HepG2 (cell line): Measurements from ENCODE around the gene TEX14. TPM values are rescaled to one million over a fixed set of nuclear protein-coding genes. Genes with fewer than 3 reads are reported as not detected.

ENCODE experiments used
- AGO1 ChIP-seq: fragments of 200-400 bp; formaldehyde crosslinking; IDR thresholded peaks from 2 replicates; pipeline ENCODE4 v1.6.1; 2017; ENCODE audit warnings: mild to moderate bottlenecking, low read depth, low read length, moderate library complexity; ENCODE audit not compliant: poor library complexity, severe bottlenecking
- CBX5 ChIP-seq: sonication (generic); formaldehyde crosslinking; IDR thresholded peaks from 2 replicates; pipeline ENCODE4 v1.4.0; 2020; ENCODE audit warnings: missing genetic modification reagents, borderline replicate concordance
- CENPT ChIP-seq: sonication (generic); formaldehyde crosslinking; IDR thresholded peaks from 2 replicates; pipeline ENCODE4 v1.8.0; 2022; ENCODE audit warnings: low read depth, mild to moderate bottlenecking, moderate library complexity, missing genetic modification reagents
- FIP1L1 ChIP-seq: fragments of 200-400 bp; formaldehyde crosslinking; IDR thresholded peaks from 2 replicates; pipeline ENCODE4 v1.6.1; 2018; ENCODE audit warnings: low read depth, mild to moderate bottlenecking, low read length, moderate library complexity, borderline replicate concordance; ENCODE audit not compliant: insufficient read depth
- KMT2B ChIP-seq: IDR thresholded peaks from 2 replicates; pipeline ENCODE4 v1.6.1; 2016; ENCODE audit warnings: missing genetic modification reagents, missing compliant biosample characterization
- MAFG ChIP-seq: sonication (generic); formaldehyde crosslinking; IDR thresholded peaks from 2 replicates; pipeline ENCODE4 v1.5.1; 2020; ENCODE audit warnings: mild to moderate bottlenecking, missing genetic modification reagents
- RFX5 ChIP-seq: IDR thresholded peaks from 2 replicates; pipeline ENCODE4 v1.6.1; 2011; ENCODE audit warnings: low read depth, low read length, improper control_type of control experiment
- TP53 ChIP-seq: sonication (generic); formaldehyde crosslinking; conservative IDR thresholded peaks from 2 replicates; pipeline ENCODE4 v1.4.0; 2020; ENCODE audit warnings: missing genetic modification reagents
- ZFYVE20 ChIP-seq: sonication (generic); formaldehyde crosslinking; IDR thresholded peaks from 2 replicates; pipeline ENCODE4 v1.8.0; 2023; ENCODE audit warnings: low read depth, mild to moderate bottlenecking, moderate library complexity, missing genetic modification reagents, borderline replicate concordance
- ZNF253 ChIP-seq: sonication (generic); formaldehyde crosslinking; IDR thresholded peaks from 2 replicates; pipeline ENCODE4 v1.8.0; 2022; ENCODE audit warnings: mild to moderate bottlenecking, missing genetic modification reagents, borderline replicate concordance
- ZNF34 ChIP-seq: sonication (generic); formaldehyde crosslinking; IDR thresholded peaks from 2 replicates; pipeline ENCODE4 v1.4.0; 2020; ENCODE audit warnings: mild to moderate bottlenecking, missing genetic modification reagents, borderline replicate concordance
- ZNF775 ChIP-seq: sonication (generic); formaldehyde crosslinking; IDR thresholded peaks from 2 replicates; pipeline ENCODE4 v1.4.0; 2020; ENCODE audit warnings: missing genetic modification reagents, mild to moderate bottlenecking, moderate library complexity, borderline replicate concordance
- ZNF792 ChIP-seq: IDR thresholded peaks from 2 replicates; pipeline ENCODE4 v1.6.1; 2016
- polyA plus RNA-seq, 8 experiments: library from polyadenylated mRNA; depleted of rRNA in 3 of 8; stranded (reverse) in 7 of 8; unstranded in 1 of 8; fragments of >200 nt; fragmentation: Illumina TruSeq in 4 of 8; extraction: Trizol in 4 of 8; gene quantifications; 2 replicates each; pipeline versions ENCODE4 v1.2.1 to v1.2.3, GENCODE V29; 2011 to 2016; ENCODE audit warnings: low read depth in 4 of 8, missing spikeins in 1 of 8, mixed read lengths in 1 of 8; ENCODE audit not compliant: insufficient read depth in 1 of 8
- total RNA-seq, 5 experiments: library from RNA; depleted of rRNA; stranded (reverse); fragments of >200 nt; fragmentation: Illumina TruSeq; extraction: Trizol; gene quantifications; 2 replicates each; pipeline ENCODE4 v1.2.3, GENCODE V29; 2016; ENCODE audit warnings: low read depth in 1 of 5
- TF ChIP-seq, protein P1 (sequence below): IDR thresholded peaks from 2 replicates; pipeline ENCODE4 v1.6.1; 2012; ENCODE audit warnings: low read length, improper control_type of control experiment
- TF ChIP-seq, protein P2 (sequence below): sonication (generic); formaldehyde crosslinking; IDR thresholded peaks from 2 replicates; pipeline ENCODE4 v1.5.0; 2020; ENCODE audit warnings: mild to moderate bottlenecking, low read depth, missing genetic modification reagents, borderline replicate concordance
- TF ChIP-seq, protein P3 (sequence below): sonication (generic); formaldehyde crosslinking; IDR thresholded peaks from 2 replicates; pipeline ENCODE4 v1.4.0; 2020; ENCODE audit warnings: missing genetic modification reagents
- TF ChIP-seq, protein P4 (sequence below): sonication (generic); formaldehyde crosslinking; IDR thresholded peaks from 2 replicates; pipeline ENCODE4 v1.9.0; 2021; ENCODE audit warnings: missing genetic modification reagents, borderline replicate concordance
- TF ChIP-seq, protein P5 (sequence below): sonication (generic); formaldehyde crosslinking; IDR thresholded peaks from 2 replicates; pipeline ENCODE4 v1.5.1; 2020; ENCODE audit warnings: missing genetic modification reagents, mild to moderate bottlenecking, borderline replicate concordance
- TF ChIP-seq, protein P6 (sequence below): sonication (generic); formaldehyde crosslinking; IDR thresholded peaks from 2 replicates; pipeline ENCODE4 v1.8.0; 2022; ENCODE audit warnings: missing genetic modification reagents, low read depth, mild to moderate bottlenecking, borderline replicate concordance

TEX14 gene
- total and polyA plus RNA-seq, 2 of the 13 experiments (the other 11 are each of a cell fraction or from before 2014, with no cell fraction given): 0.04 to 0.07 TPM

DNA sequence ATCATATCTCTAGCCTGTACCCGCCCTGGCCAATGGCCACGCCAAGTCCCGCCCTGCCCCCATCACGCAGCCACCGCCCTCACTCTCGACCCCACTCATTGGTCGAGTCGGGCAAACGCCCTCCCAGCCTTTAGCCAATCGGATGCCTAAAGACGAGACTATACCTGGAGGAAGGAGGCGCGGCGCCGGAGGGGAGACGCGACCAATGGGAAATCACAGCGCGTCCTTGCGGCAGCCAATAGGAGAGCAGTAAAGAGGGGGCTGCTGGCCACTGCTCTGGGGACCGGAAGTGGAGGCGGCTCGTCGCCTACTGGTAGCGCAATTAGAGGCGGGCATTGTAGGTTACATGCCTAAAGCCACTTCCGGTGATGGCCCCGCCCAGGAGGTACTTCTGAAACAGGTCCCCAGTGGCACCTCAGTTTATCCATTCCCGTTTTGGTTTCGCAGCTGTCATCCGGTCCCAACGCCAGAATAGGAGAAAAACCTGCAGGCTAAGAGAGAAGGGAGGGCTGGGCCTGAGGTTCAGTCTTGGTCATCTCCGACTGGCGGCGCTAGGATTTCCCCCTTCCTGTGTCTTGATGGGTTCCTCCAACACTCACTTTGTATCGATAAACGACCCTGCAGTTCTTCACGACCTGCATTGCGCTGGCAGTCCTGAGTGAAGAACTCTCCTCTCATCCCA is 173.8 kb downstream of the TEX14 start (continued):
- TF ChIP-seq, protein P1, sequence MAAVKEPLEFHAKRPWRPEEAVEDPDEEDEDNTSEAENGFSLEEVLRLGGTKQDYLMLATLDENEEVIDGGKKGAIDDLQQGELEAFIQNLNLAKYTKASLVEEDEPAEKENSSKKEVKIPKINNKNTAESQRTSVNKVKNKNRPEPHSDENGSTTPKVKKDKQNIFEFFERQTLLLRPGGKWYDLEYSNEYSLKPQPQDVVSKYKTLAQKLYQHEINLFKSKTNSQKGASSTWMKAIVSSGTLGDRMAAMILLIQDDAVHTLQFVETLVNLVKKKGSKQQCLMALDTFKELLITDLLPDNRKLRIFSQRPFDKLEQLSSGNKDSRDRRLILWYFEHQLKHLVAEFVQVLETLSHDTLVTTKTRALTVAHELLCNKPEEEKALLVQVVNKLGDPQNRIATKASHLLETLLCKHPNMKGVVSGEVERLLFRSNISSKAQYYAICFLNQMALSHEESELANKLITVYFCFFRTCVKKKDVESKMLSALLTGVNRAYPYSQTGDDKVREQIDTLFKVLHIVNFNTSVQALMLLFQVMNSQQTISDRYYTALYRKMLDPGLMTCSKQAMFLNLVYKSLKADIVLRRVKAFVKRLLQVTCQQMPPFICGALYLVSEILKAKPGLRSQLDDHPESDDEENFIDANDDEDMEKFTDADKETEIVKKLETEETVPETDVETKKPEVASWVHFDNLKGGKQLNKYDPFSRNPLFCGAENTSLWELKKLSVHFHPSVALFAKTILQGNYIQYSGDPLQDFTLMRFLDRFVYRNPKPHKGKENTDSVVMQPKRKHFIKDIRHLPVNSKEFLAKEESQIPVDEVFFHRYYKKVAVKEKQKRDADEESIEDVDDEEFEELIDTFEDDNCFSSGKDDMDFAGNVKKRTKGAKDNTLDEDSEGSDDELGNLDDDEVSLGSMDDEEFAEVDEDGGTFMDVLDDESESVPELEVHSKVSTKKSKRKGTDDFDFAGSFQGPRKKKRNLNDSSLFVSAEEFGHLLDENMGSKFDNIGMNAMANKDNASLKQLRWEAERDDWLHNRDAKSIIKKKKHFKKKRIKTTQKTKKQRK: peak; percentile 60; the same call in 1 of the 2 replicates
- TF ChIP-seq AGO1: peak; percentile 17
- TF ChIP-seq, protein P2, sequence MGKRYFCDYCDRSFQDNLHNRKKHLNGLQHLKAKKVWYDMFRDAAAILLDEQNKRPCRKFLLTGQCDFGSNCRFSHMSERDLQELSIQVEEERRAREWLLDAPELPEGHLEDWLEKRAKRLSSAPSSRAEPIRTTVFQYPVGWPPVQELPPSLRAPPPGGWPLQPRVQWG (CRISPR knock-in tag): no peak
- TF ChIP-seq, protein P3, sequence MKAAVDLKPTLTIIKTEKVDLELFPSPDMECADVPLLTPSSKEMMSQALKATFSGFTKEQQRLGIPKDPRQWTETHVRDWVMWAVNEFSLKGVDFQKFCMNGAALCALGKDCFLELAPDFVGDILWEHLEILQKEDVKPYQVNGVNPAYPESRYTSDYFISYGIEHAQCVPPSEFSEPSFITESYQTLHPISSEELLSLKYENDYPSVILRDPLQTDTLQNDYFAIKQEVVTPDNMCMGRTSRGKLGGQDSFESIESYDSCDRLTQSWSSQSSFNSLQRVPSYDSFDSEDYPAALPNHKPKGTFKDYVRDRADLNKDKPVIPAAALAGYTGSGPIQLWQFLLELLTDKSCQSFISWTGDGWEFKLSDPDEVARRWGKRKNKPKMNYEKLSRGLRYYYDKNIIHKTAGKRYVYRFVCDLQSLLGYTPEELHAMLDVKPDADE (CRISPR knock-in tag): no peak
- peak; percentile 57; the same call in 1 of the 2 replicates for TF ChIP-seq KMT2B
- TF ChIP-seq RFX5: peak; percentile 80
- TF ChIP-seq ZNF775 (CRISPR knock-in tag): no peak
- no peak for TF ChIP-seq TP53 (CRISPR knock-in tag)
- TF ChIP-seq, protein P4, sequence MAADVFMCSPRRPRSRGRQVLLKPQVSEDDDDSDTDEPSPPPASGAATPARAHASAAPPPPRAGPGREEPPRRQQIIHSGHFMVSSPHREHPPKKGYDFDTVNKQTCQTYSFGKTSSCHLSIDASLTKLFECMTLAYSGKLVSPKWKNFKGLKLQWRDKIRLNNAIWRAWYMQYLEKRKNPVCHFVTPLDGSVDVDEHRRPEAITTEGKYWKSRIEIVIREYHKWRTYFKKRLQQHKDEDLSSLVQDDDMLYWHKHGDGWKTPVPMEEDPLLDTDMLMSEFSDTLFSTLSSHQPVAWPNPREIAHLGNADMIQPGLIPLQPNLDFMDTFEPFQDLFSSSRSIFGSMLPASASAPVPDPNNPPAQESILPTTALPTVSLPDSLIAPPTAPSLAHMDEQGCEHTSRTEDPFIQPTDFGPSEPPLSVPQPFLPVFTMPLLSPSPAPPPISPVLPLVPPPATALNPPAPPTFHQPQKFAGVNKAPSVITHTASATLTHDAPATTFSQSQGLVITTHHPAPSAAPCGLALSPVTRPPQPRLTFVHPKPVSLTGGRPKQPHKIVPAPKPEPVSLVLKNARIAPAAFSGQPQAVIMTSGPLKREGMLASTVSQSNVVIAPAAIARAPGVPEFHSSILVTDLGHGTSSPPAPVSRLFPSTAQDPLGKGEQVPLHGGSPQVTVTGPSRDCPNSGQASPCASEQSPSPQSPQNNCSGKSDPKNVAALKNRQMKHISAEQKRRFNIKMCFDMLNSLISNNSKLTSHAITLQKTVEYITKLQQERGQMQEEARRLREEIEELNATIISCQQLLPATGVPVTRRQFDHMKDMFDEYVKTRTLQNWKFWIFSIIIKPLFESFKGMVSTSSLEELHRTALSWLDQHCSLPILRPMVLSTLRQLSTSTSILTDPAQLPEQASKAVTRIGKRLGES (CRISPR knock-in tag): no peak
- TF ChIP-seq, protein P5, sequence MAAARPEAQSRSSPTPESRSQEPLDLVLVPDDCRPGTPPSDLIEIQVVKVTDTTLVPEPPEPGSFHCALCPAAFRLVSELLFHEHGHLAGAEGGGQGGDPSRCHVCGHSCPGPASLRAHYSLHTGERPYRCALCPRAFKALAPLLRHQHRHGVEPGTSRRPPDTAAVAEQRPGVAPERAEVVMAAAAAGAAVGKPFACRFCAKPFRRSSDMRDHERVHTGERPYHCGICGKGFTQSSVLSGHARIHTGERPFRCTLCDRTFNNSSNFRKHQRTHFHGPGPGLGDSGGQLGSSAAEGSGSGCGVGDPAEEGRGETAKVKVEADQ (CRISPR knock-in tag): no peak
- 0 out of 2 replicates have a peak, but pooled peaks have one; percentile 27 for TF ChIP-seq ZNF34 (CRISPR knock-in tag)
- TF ChIP-seq MAFG: no peak
- no peak for TF ChIP-seq CBX5 (CRISPR knock-in tag)
- peak; percentile 2; the same call in 1 of the 2 replicates for TF ChIP-seq ZNF792 (CRISPR knock-in tag)
- no peak for TF ChIP-seq FIP1L1
- TF ChIP-seq, protein P6, sequence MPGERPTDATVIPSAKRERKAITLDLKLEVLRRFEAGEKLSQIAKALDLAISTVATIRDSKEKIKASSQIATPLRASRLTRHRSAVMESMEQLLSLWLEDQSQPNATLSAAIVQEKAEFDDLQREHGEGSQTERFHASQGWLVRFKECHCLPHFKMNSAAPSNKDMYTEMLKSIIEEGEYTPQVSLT (CRISPR knock-in tag): no peak
- no peak for TF ChIP-seq ZFYVE20 (CRISPR knock-in tag)
- TF ChIP-seq ZNF253 (CRISPR knock-in tag): no peak
- TF ChIP-seq CENPT: no peak
